KMS-11 (cell line): ENCODE data around the gene MAPK8IP3.

ENCODE experiments used
- H2AFZ ChIP-seq: fragments of 200-600 bp; sonication (generic); 2 replicates; pipeline ENCODE4 v1.6.1; 2016; ENCODE audit warnings: antibody characterized with exemption, mixed run types, low read depth
- H3K27ac ChIP-seq: fragments of 200-600 bp; sonication (generic); 2 replicates; pipeline ENCODE4 v1.6.1; 2016; ENCODE audit warnings: mild to moderate bottlenecking, mixed run types
- H3K27me3 ChIP-seq: fragments of 200-600 bp; sonication (generic); 2 replicates; pipeline ENCODE4 v1.6.1; 2017; ENCODE audit warnings: mild to moderate bottlenecking, low read depth, mixed run types, moderate library complexity; ENCODE audit not compliant: insufficient read depth
- H3K36me3 ChIP-seq: fragments of 200-600 bp; sonication (generic); 2 replicates; pipeline ENCODE4 v1.6.1; 2017; ENCODE audit warnings: mild to moderate bottlenecking, mixed run types; ENCODE audit not compliant: insufficient read depth
- H3K4me1 ChIP-seq: fragments of 200-600 bp; sonication (generic); 2 replicates; pipeline ENCODE4 v1.6.1; 2016; ENCODE audit warnings: mild to moderate bottlenecking, low read depth, mixed run types; ENCODE audit not compliant: poor library complexity, severe bottlenecking
- H3K4me2 ChIP-seq: fragments of 200-600 bp; sonication (generic); 2 replicates; pipeline ENCODE4 v1.7.0; 2016; ENCODE audit warnings: mild to moderate bottlenecking, mixed run types
- H3K4me3 ChIP-seq: fragments of 200-600 bp; sonication (generic); IDR thresholded peaks from 2 replicates; pipeline ENCODE4 v1.6.1; 2017; ENCODE audit warnings: low read depth, low read length, mixed read lengths; ENCODE audit not compliant: insufficient read depth
- H3K79me2 ChIP-seq: fragments of 200-600 bp; sonication (generic); 2 replicates; pipeline ENCODE4 v1.6.1; 2016; ENCODE audit warnings: low read depth, mixed run types; ENCODE audit not compliant: insufficient read depth
- H3K9ac ChIP-seq: fragments of 200-600 bp; sonication (generic); 2 replicates; pipeline ENCODE4 v1.6.1; 2016; ENCODE audit warnings: mild to moderate bottlenecking, mixed run types
- H4K20me1 ChIP-seq: fragments of 200-600 bp; sonication (generic); 2 replicates; pipeline ENCODE4 v1.6.1; 2016; ENCODE audit warnings: mild to moderate bottlenecking, mixed run types; ENCODE audit not compliant: insufficient read depth
- CTCF ChIP-seq: fragments of 200-600 bp; sonication (generic); conservative IDR thresholded peaks from 2 replicates; pipeline ENCODE4 v1.6.1; 2017; ENCODE audit warnings: low read depth, mild to moderate bottlenecking, antibody characterized with exemption, low read length, moderate library complexity, mixed read lengths

MAPK8IP3 gene

GRCh38 chr16:1774448-1774780, 68.4 kb downstream of the MAPK8IP3 start:
- no peaks in the 10 kb centered on the region for H4K20me1 ChIP-seq
- H3K4me3 ChIP-seq: no peak overlapping the region
- H3K36me3 ChIP-seq: no peaks in the 10 kb centered on the region
- peak overlapping the region; percentile 82; the same call in 1 of the 2 replicates for H3K27ac ChIP-seq
- H3K27me3 ChIP-seq: no peaks in the 10 kb centered on the region
- H2AFZ ChIP-seq: no peak overlapping the region
- peaks cover 19% of the 10 kb centered on the region for H3K4me1 ChIP-seq
- H3K79me2 ChIP-seq: peaks cover 41% of the 10 kb centered on the region
- no peak for TF ChIP-seq CTCF
- peak overlapping the region; percentile 89; the same call in 1 of the 2 replicates for H3K9ac ChIP-seq
- peak overlapping the region; percentile 99 for H3K4me2 ChIP-seq

GRCh38 chr16:1775006-1775845, 69.2 kb downstream of the MAPK8IP3 start:
- no peak overlapping the region for H3K4me3 ChIP-seq
- TF ChIP-seq CTCF: no peak
- no peaks in the 10 kb centered on the region for H4K20me1 ChIP-seq
- H3K27me3 ChIP-seq: no peaks in the 10 kb centered on the region
- H3K4me2 ChIP-seq: peak overlapping the region; percentile 99; the same call in 1 of the 2 replicates
- H3K4me1 ChIP-seq: peaks cover 17% of the 10 kb centered on the region
- H3K79me2 ChIP-seq: peaks cover 41% of the 10 kb centered on the region
- H2AFZ ChIP-seq: no peak overlapping the region
- H3K27ac ChIP-seq: no peak overlapping the region
- H3K9ac ChIP-seq: no peak overlapping the region
- H3K36me3 ChIP-seq: no peaks in the 10 kb centered on the region

DNA sequence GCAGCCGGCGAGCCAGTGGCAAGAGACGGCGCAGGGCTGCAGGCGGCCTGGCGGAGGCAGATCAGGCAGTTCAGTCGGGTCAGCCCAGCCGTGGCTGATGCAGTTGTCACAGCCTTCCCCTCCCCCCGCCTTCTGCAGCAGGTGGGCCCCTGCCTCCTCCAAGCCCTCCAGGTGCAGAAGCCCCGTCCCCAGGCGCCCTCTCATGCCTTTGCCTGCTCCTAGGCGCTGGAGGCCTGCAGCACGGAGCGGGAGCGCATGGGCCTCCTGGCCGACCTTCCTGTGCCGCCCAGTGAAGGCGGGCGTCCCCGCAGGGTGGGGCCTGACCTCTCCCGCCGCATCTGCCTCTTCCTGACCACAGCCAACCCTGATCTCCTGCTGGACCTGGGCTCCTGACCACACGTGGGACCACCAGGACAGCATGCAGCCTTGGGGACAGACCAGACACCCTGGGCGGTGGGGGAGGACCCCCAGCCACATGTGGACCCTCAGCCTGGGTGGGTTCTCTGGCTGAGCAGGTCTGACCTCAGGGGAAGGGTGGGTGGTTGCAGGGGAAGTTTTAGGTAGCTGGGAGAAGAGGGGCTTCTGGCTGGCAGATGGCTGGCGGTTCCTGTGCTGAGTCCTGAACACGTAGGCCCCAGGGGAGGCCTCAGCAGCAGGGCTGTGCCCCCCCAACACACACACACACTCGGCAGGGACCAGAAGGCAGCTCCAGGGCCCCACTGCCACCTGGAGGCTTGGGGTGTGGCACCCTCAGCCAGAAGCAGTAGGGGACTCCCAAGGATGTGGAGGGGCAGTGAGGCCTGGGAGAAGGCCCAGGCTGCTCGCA, 70.1 kb downstream of the MAPK8IP3 start:
- H3K9ac ChIP-seq: no peak overlapping the region
- H3K4me2 ChIP-seq: no peak overlapping the region
- no peaks in the 10 kb centered on the region for H3K36me3 ChIP-seq
- H3K27me3 ChIP-seq: no peaks in the 10 kb centered on the region
- H3K79me2 ChIP-seq: peaks cover 40% of the 10 kb centered on the region
- no peak for TF ChIP-seq CTCF
- H4K20me1 ChIP-seq: no peaks in the 10 kb centered on the region
- peaks cover 17% of the 10 kb centered on the region for H3K4me1 ChIP-seq
- H2AFZ ChIP-seq: no peak overlapping the region
- H3K27ac ChIP-seq: no peak overlapping the region
- no peak overlapping the region for H3K4me3 ChIP-seq

- Histone ChIP-seq H3K36me3 (no peaks in the 10 kb centered on the region), H3K79me2 (peaks cover 37% of the 10 kb centered on the region), H3K4me2 (no peak overlapping the region), H3K27ac (no peak overlapping the region), H3K9ac (no peak overlapping the region), H3K4me1 (peaks cover 21% of the 10 kb centered on the region), H2AFZ (no peak overlapping the region), H3K4me3 (no peak overlapping the region), H3K27me3 (no peaks in the 10 kb centered on the region), H4K20me1 (no peaks in the 10 kb centered on the region)
- no peak for TF ChIP-seq CTCF
Observed at GRCh38 chr16:1776672-1776955, 70.6 kb downstream of the MAPK8IP3 start.
